Stomach (tissue), 4 donors: Measurements from ENCODE around the gene TRERF1.

Experiments used
- EP300 ChIP-seq: sonication (generic); formaldehyde crosslinking; IDR thresholded peaks from one replicate; pipeline ENCODE4 v1.6.1; 2017; ENCODE audit warnings: antibody characterized with exemption
- POLR2AphosphoS5 ChIP-seq, 3 donors: sonication (generic); formaldehyde crosslinking; IDR thresholded peaks; one replicate each; pipeline ENCODE4 v1.6.1; 2016; ENCODE audit warnings: antibody characterized with exemption in 3 of 3

DNA sequence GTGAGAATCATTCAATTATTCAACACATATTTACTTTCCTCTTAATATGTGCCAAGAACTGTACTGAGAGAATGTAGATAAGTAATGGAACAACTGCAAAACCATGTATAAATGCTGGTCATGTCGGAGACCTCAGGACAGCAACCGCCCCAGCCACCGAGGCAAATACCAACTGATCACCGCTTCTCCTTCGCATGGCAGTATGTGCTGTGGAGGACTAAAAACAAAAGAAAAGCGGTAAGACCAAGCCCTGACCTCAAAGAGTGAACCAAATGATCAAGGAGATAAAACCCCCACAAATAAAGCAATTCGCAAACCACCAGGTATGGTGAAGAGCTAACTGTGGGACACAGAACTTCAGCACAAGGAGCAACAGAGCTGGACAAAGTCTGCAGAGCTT lies 104.3 kb downstream of the TRERF1 start:
- TF ChIP-seq POLR2AphosphoS5 (IDR thresholded peaks at IDR 0.05), result no peak
- TF ChIP-seq EP300, result no peak
